SK-N-SH treated with all-trans-retinoic acid at 6 μM for 48 hours (cell line): ENCODE measurements around the gene SSMEM1.
"Not testable (repeated sequence)": the region's sequence is repeated elsewhere in the genome, so short reads cannot be mapped to it uniquely, and the experiment has no call there.

Experiments
- BACH2 ChIP-seq: fragments of 250-450 bp; sonication (Bioruptor Pico); IDR thresholded peaks from 2 replicates; pipeline ENCODE4 v1.9.0; 2021; ENCODE audit warnings: mild to moderate bottlenecking, borderline replicate concordance
- GLIS3 ChIP-seq: fragments of 250-450 bp; sonication (Bioruptor Pico); IDR thresholded peaks from 2 replicates; pipeline ENCODE4 v1.5.0; 2020; ENCODE audit warnings: mild to moderate bottlenecking, moderate library complexity
- ZFP30 ChIP-seq: fragments of 450-650 bp; formaldehyde crosslinking; IDR thresholded peaks from 2 replicates; pipeline ENCODE4 v1.5.0; 2022; ENCODE audit warnings: mild to moderate bottlenecking, moderate library complexity
- TF ChIP-seq, protein P1 (sequence below): fragments of 250-450 bp; sonication (Bioruptor Pico); IDR thresholded peaks from 2 replicates; pipeline ENCODE4 v1.8.0; 2021; ENCODE audit warnings: low read depth, mild to moderate bottlenecking, moderate library complexity, borderline replicate concordance
- TF ChIP-seq, protein P2 (sequence below): fragments of 250-450 bp; sonication (Bioruptor Pico); IDR thresholded peaks from 2 replicates; pipeline ENCODE4 v1.8.0; 2020; ENCODE audit warnings: mild to moderate bottlenecking, moderate library complexity, borderline replicate concordance

DNA sequence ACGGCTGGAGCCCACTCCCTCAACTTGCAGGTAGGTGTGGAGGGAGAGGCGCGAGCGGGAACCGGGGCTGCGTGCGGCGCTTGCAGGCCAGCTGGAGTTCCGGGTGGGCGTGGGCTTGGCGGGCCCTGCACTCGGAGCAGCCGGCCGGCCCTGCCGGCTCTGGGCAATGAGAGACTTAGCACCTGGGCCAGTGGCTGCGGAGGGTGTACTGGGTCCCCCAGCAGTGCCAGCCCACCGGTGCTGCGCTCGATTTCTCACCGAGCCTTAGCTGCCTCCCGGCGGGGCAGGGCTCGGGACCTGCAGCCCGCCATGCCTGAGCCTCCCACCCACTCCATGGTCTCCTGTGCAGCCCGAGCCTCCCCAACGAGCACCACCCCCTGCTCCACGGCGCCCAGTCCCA, 22.3 kb downstream of the SSMEM1 start:
- TF ChIP-seq ZFP30; GLIS3 (CRISPR knock-in tag); BACH2 (CRISPR knock-in tag): not testable (repeated sequence)
- TF ChIP-seq, protein P1, sequence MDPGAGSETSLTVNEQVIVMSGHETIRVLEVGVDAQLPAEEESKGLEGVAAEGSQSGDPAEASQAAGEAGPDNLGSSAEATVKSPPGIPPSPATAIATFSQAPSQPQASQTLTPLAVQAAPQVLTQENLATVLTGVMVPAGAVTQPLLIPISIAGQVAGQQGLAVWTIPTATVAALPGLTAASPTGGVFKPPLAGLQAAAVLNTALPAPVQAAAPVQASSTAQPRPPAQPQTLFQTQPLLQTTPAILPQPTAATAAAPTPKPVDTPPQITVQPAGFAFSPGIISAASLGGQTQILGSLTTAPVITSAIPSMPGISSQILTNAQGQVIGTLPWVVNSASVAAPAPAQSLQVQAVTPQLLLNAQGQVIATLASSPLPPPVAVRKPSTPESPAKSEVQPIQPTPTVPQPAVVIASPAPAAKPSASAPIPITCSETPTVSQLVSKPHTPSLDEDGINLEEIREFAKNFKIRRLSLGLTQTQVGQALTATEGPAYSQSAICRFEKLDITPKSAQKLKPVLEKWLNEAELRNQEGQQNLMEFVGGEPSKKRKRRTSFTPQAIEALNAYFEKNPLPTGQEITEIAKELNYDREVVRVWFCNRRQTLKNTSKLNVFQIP (CRISPR knock-in tag): not testable (repeated sequence)
- TF ChIP-seq, protein P2, sequence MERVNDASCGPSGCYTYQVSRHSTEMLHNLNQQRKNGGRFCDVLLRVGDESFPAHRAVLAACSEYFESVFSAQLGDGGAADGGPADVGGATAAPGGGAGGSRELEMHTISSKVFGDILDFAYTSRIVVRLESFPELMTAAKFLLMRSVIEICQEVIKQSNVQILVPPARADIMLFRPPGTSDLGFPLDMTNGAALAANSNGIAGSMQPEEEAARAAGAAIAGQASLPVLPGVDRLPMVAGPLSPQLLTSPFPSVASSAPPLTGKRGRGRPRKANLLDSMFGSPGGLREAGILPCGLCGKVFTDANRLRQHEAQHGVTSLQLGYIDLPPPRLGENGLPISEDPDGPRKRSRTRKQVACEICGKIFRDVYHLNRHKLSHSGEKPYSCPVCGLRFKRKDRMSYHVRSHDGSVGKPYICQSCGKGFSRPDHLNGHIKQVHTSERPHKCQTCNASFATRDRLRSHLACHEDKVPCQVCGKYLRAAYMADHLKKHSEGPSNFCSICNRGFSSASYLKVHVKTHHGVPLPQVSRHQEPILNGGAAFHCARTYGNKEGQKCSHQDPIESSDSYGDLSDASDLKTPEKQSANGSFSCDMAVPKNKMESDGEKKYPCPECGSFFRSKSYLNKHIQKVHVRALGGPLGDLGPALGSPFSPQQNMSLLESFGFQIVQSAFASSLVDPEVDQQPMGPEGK (CRISPR knock-in tag): not testable (repeated sequence)
